RWPE2 (cell line): ENCODE data around the gene NIPAL1.
A peak's percentile ranks its signal among the peaks of the same experiment; 100 is the strongest.

Experiments
- ATAC-seq: fragments of 200-7000 bp; cut with Tn5 transposase; 3 replicates; pipeline ENCODE4 v1.9.1; 2021; ENCODE audit warnings: low read depth
- DNase-seq: peaks from one replicate; pipeline ENCODE4 v3.0.0-alpha.2; 2020; ENCODE audit warnings: low spot score
- H3K27ac ChIP-seq: fragments of 450-650 bp; 2 replicates; pipeline ENCODE4 v1.5.1; 2017; ENCODE audit warnings: mild to moderate bottlenecking; ENCODE audit not compliant: poor library complexity, severe bottlenecking
- H3K27me3 ChIP-seq: fragments of 250-450 bp; sonication (Bioruptor Pico); 2 replicates; pipeline ENCODE4 v1.5.1; 2021; ENCODE audit warnings: mild to moderate bottlenecking, moderate library complexity; ENCODE audit not compliant: insufficient read depth, poor library complexity, severe bottlenecking
- H3K36me3 ChIP-seq: fragments of 250-450 bp; sonication (Bioruptor Pico); 2 replicates; pipeline ENCODE4 v1.5.1; 2020; ENCODE audit warnings: low read depth, mild to moderate bottlenecking, moderate library complexity
- H3K4me1 ChIP-seq: fragments of 250-450 bp; sonication (Bioruptor Pico); 2 replicates; pipeline ENCODE4 v1.5.1; 2021; ENCODE audit warnings: mild to moderate bottlenecking, moderate library complexity; ENCODE audit not compliant: insufficient read depth, poor library complexity, severe bottlenecking
- H3K4me3 ChIP-seq: fragments of 250-450 bp; sonication (Bioruptor Pico); 2 replicates; pipeline ENCODE4 v1.5.1; 2021; ENCODE audit warnings: mild to moderate bottlenecking, moderate library complexity; ENCODE audit not compliant: severe bottlenecking
- H3K9me3 ChIP-seq: fragments of 250-450 bp; sonication (Bioruptor Pico); 2 replicates; pipeline ENCODE4 v1.5.1; 2021; ENCODE audit warnings: mild to moderate bottlenecking, moderate library complexity; ENCODE audit not compliant: severe bottlenecking
- CTCF ChIP-seq: fragments of 450-650 bp; IDR thresholded peaks from one replicate; pipeline ENCODE4 v1.5.1; 2017; ENCODE audit warnings: mild to moderate bottlenecking, moderate library complexity; ENCODE audit not compliant: poor library complexity, severe bottlenecking

Gene NIPAL1

DNA sequence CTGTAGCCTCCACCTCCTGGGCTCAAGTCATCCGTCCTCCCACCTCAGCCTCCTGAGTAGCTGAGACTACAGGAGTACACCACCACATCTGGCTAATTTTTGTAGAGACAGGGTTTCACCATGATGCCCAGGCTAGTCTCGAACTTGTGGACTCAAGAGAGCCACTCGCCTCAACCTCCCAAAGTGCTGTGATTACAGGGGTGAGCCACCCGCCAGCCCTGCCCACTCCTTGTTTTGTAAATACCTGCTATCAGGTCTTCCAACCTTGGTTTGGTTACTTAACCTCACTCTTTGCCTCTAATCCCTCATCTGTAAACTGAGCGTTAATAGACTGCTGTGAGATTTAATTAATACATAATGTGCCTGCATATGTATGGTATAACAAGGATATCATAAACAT lies 894 bp upstream of the NIPAL1 start:
- no peaks in the 10 kb centered on the region for H3K9me3 ChIP-seq
- DNase-seq (no peak), ATAC-seq (no peak)
- H3K27ac ChIP-seq, result no peak overlapping the region
- no peak overlapping the region for H3K4me3 ChIP-seq
- peaks cover 5% of the 10 kb centered on the region for H3K4me1 ChIP-seq
- H3K36me3 ChIP-seq, result no peaks in the 10 kb centered on the region
- no peak for TF ChIP-seq CTCF
- no peaks in the 10 kb centered on the region for H3K27me3 ChIP-seq

DNA sequence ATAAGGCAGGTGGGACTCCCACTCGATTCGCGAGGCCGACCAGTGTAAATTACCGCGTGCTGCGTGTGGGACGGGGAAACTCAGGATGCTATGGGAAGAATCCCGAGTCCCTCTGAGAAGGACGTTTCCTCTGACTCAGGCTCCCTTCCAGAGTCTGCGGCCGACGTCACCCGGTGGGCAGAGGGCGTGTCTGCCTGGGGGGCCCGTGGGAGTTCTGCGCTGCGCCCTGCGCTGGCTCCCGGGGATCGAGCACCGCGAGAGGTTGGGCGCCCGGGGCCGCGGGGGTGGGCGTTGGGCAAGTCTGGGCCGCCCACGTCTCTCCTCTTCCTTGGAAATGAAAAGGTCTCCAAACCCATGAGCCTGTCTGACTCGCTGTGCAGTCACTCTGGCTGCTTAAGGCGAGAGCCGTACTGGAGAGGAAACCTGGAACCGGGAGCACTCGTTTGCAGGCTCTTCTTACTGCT lies 568 bp downstream of the NIPAL1 start:
- peak overlapping the region; percentile 65 for H3K27ac ChIP-seq
- no peak for TF ChIP-seq CTCF
- DNase-seq, result peak; percentile 80
- H3K9me3 ChIP-seq, result no peaks in the 10 kb centered on the region
- peak overlapping the region; percentile 58 for H3K4me3 ChIP-seq
- no peaks in the 10 kb centered on the region for H3K36me3 ChIP-seq
- no peaks in the 10 kb centered on the region for H3K27me3 ChIP-seq
- peak; percentile 71 for ATAC-seq
- peaks cover 5% of the 10 kb centered on the region for H3K4me1 ChIP-seq

GRCh38 chr4:48018112-48018511 lies 1.5 kb downstream of the NIPAL1 start:
- no peak overlapping the region for H3K4me3 ChIP-seq
- H3K27me3 ChIP-seq, result no peaks in the 10 kb centered on the region
- H3K9me3 ChIP-seq, result no peaks in the 10 kb centered on the region
- H3K4me1 ChIP-seq, result peaks cover 5% of the 10 kb centered on the region
- no peaks in the 10 kb centered on the region; the same call in 1 of the 2 replicates for H3K36me3 ChIP-seq
- H3K27ac ChIP-seq, result peak overlapping the region; percentile 65
- no peak for ATAC-seq
- no peak for TF ChIP-seq CTCF
- no peak for DNase-seq

- Histone ChIP-seq H3K4me1 (peaks cover 5% of the 10 kb centered on the region), H3K9me3 (no peaks in the 10 kb centered on the region), H3K27me3 (no peaks in the 10 kb centered on the region), H3K4me3 (no peak overlapping the region), H3K36me3 (peaks cover 8% of the 10 kb centered on the region), H3K27ac (no peak overlapping the region)
- TF ChIP-seq CTCF, result no peak
- DNase-seq, result no peak
- ATAC-seq, result no peak
Measured at GRCh38 chr4:48021100-48021499, 4.5 kb downstream of the NIPAL1 start.

- H3K36me3 ChIP-seq, result peaks cover 18% of the 10 kb centered on the region
- TF ChIP-seq CTCF, result no peak
- DNase-seq (no peak), ATAC-seq (no peak)
- peaks cover 5% of the 10 kb centered on the region for H3K4me1 ChIP-seq
- H3K27me3 ChIP-seq, result no peaks in the 10 kb centered on the region
- no peak overlapping the region for H3K4me3 ChIP-seq
- H3K27ac ChIP-seq, result no peak overlapping the region
- no peaks in the 10 kb centered on the region for H3K9me3 ChIP-seq
Measured at GRCh38 chr4:48022192-48022799, 5.7 kb downstream of the NIPAL1 start.
